ENCODE results near the gene AZU1. TPM values are rescaled to one million over a fixed set of nuclear protein-coding genes. Genes with fewer than 3 reads are reported as not detected.

Gene AZU1
- total RNA-seq, 1 experiment from 2014 or later, result 1.6 TPM

DNA sequence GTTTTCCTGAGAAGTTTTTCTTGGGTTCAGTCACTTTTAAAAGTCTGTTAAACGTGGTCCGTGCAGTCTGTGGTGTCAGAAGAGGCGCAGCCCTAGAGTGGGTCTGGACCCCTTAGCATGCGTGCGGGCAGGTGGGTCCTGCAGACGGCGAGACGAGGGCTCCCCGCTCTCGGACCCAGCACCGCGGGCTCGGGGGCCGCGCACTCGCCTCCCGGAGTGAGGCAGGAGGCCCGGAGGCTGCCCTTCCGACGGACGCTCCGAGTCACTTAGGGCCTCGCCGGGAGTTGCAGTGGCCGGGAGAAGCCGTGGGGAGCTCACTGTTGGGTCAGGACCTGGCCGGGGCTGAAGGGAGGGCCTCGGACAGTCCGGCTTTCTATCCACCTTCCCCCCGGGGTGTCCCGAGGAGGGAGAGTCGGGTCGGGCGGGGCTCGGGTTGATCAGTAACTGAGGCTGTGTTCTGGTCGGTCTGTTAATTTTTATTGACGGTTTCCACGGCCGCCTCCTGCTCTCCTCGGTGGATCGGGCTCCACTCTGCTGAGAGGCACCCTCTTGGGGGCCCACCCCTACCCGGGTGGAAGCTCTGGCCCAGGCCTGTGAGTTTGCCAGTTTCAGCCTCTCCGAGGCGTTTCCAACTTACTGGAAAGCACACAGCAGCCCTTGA lies 29.1 kb upstream of the AZU1 start:
- Histone ChIP-seq H2BK12ac (ENCODE audit: insufficient read length, low read depth, low read length) (no peak overlapping the region), H2BK5ac (ENCODE audit: insufficient read length, low read length) (no peak overlapping the region), H4K8ac (replicated peaks; ENCODE audit: insufficient read length, low read depth, low read length) (no peak overlapping the region), H3K14ac (ENCODE audit: insufficient read depth, low read length) (peak overlapping the region; percentile 77), H3K79me2 (ENCODE audit: insufficient read depth, low read length) (peaks cover 53% of the 10 kb centered on the region), H3K4ac (ENCODE audit: low read depth, low read length) (no peak overlapping the region), H3K4me1 (ENCODE audit: insufficient read depth, low read length) (no peaks in the 10 kb centered on the region; the same call in 1 of the 2 replicates), H3K23me2 (ENCODE audit: insufficient read length, low read depth, low read length, poor library complexity, severe bottlenecking) (peaks cover 9% of the 10 kb centered on the region), H3K9me3 (ENCODE audit: control insufficient read depth, low read depth, low read length) (no peaks in the 10 kb centered on the region), H2BK20ac (ENCODE audit: low read depth, low read length, poor library complexity, severe bottlenecking) (no peak overlapping the region), H3K4me2 (ENCODE audit: insufficient read depth, insufficient read length, low read length) (peak overlapping the region; percentile 89), H3K23ac (ENCODE audit: insufficient read length, low read depth, low read length) (no peak overlapping the region), H4K91ac (ENCODE audit: insufficient read length, low read depth, low read length) (no peak overlapping the region), H4K20me1 (ENCODE audit: control insufficient read depth, insufficient read depth, insufficient read length) (peaks cover 4% of the 10 kb centered on the region), H3K79me1 (ENCODE audit: insufficient read depth, low read depth, low read length, poor library complexity, severe bottlenecking) (peaks cover 6% of the 10 kb centered on the region), H3K27me3 (ENCODE audit: insufficient read depth, low read length) (no peaks in the 10 kb centered on the region), H2BK15ac (ENCODE audit: low read depth, low read length) (no peak overlapping the region), H3T11ph (ENCODE audit: low read length) (no peak overlapping the region), H3K18ac (ENCODE audit: insufficient read length, low read depth, low read length) (peak overlapping the region; percentile 31), H2AFZ (ENCODE audit: low read length) (no peak overlapping the region), H3K27ac (ENCODE audit: insufficient read length, low read depth, low read length) (no peak overlapping the region), H4K5ac (ENCODE audit: insufficient read length, low read depth, low read length) (no peak overlapping the region), H2AK5ac (ENCODE audit: insufficient read length, low read length) (no peak overlapping the region), H3K9ac (ENCODE audit: extremely low read depth, insufficient read length, low read length) (peak overlapping the region; percentile 95), H2BK120ac (ENCODE audit: low read depth, low read length, poor library complexity, severe bottlenecking) (no peak overlapping the region), H3K56ac (ENCODE audit: insufficient read length, low read depth, low read length) (no peak overlapping the region)
- DNase-seq, result no peak
- H3K4me3 Mint-ChIP-seq, result peak overlapping the region; percentile 91 to 93
- H3K9me3 Mint-ChIP-seq, result no peaks in the 10 kb centered on the region; a peak in 1 of 5 replicates
- WGBS (ENCODE audit: extremely low coverage, insufficient read length, low lambda C conversion rate), result no CpG with 5 or more reads among the region's 44 CpGs
- H3K36me3 Mint-ChIP-seq (ENCODE audit: insufficient read depth in 1 of 3, low read depth in 3 of 3), result peaks cover 34 to 48% (median 48%) of the 10 kb centered on the region in 3 experiments; a peak in 6 of 7 replicates
- TF ChIP-seq, protein P1, sequence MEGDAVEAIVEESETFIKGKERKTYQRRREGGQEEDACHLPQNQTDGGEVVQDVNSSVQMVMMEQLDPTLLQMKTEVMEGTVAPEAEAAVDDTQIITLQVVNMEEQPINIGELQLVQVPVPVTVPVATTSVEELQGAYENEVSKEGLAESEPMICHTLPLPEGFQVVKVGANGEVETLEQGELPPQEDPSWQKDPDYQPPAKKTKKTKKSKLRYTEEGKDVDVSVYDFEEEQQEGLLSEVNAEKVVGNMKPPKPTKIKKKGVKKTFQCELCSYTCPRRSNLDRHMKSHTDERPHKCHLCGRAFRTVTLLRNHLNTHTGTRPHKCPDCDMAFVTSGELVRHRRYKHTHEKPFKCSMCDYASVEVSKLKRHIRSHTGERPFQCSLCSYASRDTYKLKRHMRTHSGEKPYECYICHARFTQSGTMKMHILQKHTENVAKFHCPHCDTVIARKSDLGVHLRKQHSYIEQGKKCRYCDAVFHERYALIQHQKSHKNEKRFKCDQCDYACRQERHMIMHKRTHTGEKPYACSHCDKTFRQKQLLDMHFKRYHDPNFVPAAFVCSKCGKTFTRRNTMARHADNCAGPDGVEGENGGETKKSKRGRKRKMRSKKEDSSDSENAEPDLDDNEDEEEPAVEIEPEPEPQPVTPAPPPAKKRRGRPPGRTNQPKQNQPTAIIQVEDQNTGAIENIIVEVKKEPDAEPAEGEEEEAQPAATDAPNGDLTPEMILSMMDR (conservative IDR thresholded peaks at IDR 0.05), result no peak
- peaks cover 25 to 39% of the 10 kb centered on the region in 2 experiments for H3K4me1 Mint-ChIP-seq
- no peaks in the 10 kb centered on the region for H3K27me3 Mint-ChIP-seq (ENCODE audit: low read depth)
- peak overlapping the region; percentile 94 to 98 (median 95) for H3K27ac Mint-ChIP-seq
